Stimulated activated CD4-positive, alpha-beta T cell treated with anti-CD3 and anti-CD28 coated beads, TNF-alpha, amount 100 ng/mL, for 48 hours (primary cell): Measurements from ENCODE around the gene TLCD4.

Experiments
- DNase-seq, 3 donors: peaks; one replicate each; pipeline ENCODE4 v3.0.0-alpha.2; 2020; ENCODE audit warnings: low read depth in 3 of 3

Gene TLCD4

DNA sequence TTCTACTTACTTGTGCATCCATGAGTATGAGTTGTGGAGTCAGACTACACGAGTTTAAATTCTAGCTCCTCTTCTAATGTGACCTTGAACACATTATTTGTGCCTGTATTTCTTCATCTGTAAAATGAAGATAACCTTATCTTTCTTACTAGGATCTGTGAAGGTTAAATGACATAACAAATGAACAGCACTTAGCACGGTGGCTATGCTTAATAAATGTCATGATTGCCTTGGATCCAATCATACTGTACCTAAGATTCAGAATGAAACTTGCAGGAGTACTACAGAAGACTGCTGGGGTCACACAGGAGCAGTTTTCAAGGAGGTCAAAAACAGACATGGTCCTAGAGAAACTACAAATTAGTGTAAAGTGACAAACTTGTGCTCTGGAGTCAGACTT lies 22.2 kb upstream of the TLCD4 start:
- no peak for DNase-seq

- no peak for DNase-seq
These were observed 21.3 kb upstream of the TLCD4 start for GRCh38 chr1:95095833-95096217.

DNA sequence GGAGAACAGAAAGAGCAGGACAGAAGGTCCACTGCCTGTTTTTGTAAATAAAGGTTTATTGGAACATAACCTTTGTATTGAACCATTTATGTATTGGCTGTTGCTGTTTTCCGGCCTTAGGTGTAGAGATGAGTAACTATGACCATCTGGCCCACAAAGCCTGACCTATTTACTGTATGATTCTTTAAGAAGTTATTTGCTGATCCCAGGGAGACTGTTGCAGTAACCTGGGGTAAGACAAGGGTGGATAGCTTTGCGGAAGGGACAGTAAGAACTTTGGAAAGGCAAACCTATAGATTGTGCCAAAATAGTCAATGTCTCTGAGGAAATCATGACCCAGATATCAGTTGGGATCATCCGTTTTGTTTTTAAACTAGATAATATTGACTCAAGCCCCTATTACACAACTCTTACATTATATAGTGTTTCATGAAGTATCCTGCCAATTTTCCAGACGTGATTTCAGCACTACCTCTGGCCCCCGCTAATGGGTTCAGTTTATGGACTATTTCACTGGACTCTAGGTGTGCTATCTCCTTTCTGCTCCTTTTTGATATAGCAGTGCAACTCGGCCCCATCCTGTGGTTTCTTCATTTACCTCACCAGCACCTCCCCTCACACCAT lies 20.8 kb upstream of the TLCD4 start:
- no peak for DNase-seq

GRCh38 chr1:95097426-95097825 lies 19.7 kb upstream of the TLCD4 start:
- no peak for DNase-seq

DNA sequence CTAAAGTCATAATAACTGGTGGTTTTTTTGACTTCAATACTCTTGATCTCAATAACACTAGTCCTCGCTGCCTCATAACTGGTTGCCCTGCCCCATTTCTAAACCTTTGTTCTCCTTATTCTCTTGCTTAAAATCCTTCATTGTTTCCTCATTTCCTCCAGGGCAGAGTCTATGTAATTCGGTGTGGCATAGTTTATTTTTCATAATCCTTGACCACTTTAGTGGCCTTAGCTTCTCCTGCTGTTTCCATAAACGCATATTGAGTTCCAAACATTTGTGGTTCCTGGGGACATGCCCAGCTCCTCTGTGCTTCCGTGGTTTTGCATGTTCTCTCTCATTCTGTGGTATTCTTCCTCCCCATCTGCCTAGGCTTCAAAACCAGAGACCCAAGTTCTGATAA lies 19.0 kb upstream of the TLCD4 start:
- no peak for DNase-seq

DNA sequence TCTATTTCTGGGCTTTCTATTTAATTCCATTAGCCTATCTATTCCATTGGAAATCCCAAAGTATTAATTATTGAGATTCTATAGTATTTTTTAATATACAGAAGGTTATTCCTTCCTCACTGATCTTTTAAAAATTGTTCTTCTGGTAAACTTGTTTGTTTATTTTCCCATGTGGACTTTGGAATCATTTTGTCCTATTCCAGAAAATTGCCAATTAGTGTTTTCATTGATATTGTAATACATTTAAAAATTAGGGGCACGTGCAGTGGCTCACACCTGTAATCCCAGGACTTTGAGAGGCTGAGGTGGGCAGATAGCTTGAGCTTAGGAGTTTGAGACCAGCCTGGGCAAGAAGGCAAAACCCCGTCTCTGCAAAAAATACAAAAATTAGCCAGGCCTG lies 8.4 kb upstream of the TLCD4 start:
- no peak for DNase-seq

GRCh38 chr1:95111014-95111413 lies 6.1 kb upstream of the TLCD4 start:
- no peak for DNase-seq

- no peak for DNase-seq
These were observed 3.5 kb upstream of the TLCD4 start for GRCh38 chr1:95113684-95114083.

- no peak for DNase-seq
These were observed 1.4 kb upstream of the TLCD4 start for GRCh38 chr1:95115708-95116137.

- DNase-seq, result peak in 2 of 3 donors; percentile 21 to 55
These were observed 462 bp upstream of the TLCD4 start for GRCh38 chr1:95116580-95117206.

GRCh38 chr1:95118067-95118499 lies 928 bp downstream of the TLCD4 start:
- DNase-seq, result no peak

DNA sequence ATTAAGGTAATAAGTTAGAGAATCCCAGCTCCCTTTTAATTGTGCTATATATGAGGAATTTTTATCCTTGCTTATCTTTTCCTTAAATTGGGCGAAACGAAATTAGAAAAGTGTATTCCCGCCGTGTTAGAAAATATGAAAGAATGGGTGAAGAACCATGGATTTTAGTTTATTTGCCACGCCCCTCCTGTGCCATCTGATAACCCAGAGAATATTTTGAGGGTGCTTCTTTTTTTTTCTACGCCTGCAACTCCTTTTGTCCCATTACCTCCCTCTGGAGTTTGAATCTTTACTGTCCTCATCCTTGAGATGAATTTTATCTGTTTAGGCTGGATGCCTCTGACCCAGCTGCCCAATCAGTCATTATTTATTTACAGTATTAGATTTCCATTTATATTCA lies 1.6 kb downstream of the TLCD4 start:
- DNase-seq, result no peak

GRCh38 chr1:95119273-95119672 lies 2.1 kb downstream of the TLCD4 start:
- no peak for DNase-seq

GRCh38 chr1:95122151-95122697 lies 5.1 kb downstream of the TLCD4 start:
- no peak for DNase-seq

DNA sequence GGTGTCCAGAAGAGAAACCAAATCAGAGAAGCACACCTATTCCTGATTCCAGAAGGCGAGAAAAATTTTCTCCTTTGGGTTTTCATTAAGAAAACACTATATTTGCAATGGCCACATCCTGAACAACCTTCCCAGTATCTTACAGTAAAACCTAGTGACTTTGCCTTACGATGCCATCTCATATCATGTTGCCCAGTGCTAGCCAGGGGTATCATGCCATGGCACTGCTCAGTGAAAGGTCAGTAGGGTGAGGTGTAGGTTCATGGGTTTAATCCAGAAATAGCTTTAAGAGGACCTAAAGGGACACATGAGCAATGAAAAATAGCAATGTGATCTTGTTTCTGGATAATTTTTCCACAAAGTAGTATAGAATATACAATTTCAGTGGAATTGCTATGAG lies 7.2 kb downstream of the TLCD4 start:
- no peak for DNase-seq

GRCh38 chr1:95126366-95126765 lies 9.2 kb downstream of the TLCD4 start:
- DNase-seq, result no peak

DNA sequence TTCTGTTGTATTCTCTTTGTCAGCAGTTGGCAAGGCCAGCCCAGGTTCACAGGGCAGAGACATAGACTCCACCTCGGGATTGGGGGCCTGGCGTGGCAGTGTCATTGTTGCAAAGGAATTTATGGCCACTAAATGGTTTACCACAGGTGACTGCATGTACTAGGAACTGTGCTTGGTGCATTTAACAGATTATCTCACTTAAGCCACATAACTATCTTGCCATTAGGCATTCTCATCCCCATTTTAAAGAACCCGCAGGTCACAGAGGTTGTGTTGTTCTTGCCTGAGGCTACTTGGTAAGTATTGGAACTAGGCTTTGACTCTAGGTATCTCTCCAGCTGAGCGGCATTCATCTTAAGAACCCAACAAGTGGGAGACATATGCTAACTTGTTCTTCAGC lies 9.7 kb downstream of the TLCD4 start:
- DNase-seq, result no peak

DNA sequence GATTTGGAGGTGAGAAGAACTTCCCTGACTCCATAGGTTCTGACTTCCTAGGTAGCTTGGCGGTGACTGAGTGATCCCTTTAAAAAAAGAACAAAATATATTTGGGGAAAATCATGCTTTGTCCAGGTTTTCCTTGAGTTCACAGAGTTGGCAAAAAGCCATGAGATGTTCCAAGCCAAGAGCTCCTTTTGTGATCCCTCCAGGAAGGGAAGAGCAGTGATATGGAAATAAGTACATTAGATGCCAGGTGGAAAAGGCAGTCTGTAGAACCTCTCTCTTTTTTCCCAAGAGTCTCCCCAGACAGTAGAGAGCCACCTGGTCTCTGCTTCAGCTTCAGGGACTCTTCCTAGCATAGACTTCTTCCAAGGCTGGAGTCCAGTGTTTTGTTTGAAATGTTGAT lies 10.2 kb downstream of the TLCD4 start:
- DNase-seq, result no peak

DNA sequence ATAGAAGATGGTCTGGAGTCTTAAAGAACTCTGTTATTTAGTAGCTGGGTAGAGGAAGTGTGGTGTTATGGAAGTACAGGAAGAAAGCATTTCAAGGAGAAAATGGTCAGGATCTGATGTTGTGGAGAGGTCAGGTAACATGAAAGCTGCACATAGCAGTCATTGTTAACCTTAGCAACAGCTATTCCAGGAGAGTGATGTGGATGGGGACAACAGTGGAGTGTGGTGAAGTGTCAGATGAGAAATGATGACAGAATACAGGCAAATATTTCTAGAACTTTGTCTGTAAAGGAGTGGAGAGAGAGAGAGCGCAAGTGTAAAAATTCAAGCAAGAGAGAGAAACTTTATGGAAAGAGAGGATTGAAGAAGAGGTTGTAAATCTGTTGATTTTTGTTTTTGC lies 15.6 kb downstream of the TLCD4 start:
- no peak for DNase-seq

DNA sequence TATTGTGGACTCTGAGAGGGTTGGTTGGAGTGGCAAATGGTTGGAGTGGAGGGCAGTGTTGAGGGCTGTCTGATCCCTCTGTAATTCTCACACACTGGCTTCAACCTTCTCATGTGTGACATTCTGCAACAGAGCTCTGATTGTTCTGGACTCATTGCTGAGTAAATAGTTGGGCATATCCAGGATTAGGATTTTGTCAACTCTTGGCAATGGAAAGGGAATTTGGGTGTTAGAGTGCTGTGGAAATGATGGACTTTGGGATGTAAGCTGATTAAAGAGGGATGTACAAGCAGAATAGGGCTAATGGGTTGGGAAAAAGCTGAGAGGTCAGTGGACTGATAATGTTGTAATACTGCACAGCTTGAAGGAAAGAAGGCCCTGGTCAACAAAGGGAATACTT lies 16.5 kb downstream of the TLCD4 start:
- no peak for DNase-seq

DNA sequence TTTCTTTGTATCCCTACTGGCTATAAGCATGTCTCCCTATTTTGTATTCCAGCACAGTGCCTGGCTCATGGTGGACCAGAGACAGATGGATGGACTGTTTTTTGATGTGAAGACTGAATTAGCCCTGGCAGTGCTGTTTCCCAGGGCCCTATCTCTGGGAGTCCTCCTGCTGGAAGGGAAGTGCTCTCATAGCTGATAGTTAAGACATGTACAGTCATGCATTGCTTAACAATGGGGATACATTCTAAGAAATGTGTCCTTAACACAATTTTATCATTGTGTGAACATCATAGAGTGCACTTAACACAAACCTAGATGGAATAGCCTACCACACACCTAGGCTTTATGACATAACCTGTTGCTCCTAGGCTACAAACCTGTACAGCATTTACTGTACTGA lies 21.1 kb downstream of the TLCD4 start:
- DNase-seq, result no peak

- DNase-seq, result no peak
These were observed 21.9 kb downstream of the TLCD4 start for GRCh38 chr1:95139039-95139438.

- DNase-seq, result no peak
These were observed 23.6 kb downstream of the TLCD4 start for GRCh38 chr1:95140791-95141190.

DNA sequence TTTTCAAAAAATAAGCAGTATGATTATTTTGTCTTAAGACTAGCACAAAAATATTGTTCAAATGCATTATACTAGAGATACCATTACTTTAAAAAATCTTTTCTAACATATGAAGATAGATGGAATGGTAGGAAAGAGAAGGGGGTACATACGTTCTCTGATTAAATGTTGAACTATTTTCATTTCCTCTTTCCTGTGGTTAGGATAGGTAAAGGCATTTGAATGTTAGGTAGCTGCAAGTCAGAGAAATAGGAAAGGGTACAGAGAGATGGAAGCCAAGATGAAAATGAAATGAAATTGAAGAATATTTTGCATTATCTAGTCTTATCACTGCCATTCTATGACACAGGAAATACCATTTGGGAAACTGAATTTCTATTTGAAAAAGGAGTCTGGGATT lies 28.3 kb downstream of the TLCD4 start:
- no peak for DNase-seq
